Endothelial cell (in vitro differentiated cells): Measurements from ENCODE around the gene INCENP. TPM values are rescaled to one million over a fixed set of nuclear protein-coding genes. Genes with fewer than 3 reads are reported as not detected.

ENCODE experiments used
- DNase-seq: peaks from one replicate; pipeline ENCODE4 v3.0.0; 2021; ENCODE audit warnings: low spot score
- H3K27ac Mint-ChIP-seq: one replicate; pipeline ENCODE4 v1.8.0; 2021; ENCODE audit warnings: mixed read lengths, inconsistent platforms; ENCODE audit not compliant: unreplicated experiment
- H3K27me3 Mint-ChIP-seq: one replicate; pipeline ENCODE4 v1.8.0; 2021; ENCODE audit warnings: mild to moderate bottlenecking, moderate library complexity, mixed read lengths, inconsistent platforms; ENCODE audit not compliant: unreplicated experiment
- H3K36me3 Mint-ChIP-seq: one replicate; pipeline ENCODE4 v1.8.0; 2021; ENCODE audit warnings: mild to moderate bottlenecking, low read depth, mixed read lengths, inconsistent platforms; ENCODE audit not compliant: unreplicated experiment
- H3K4me1 Mint-ChIP-seq: one replicate; pipeline ENCODE4 v1.8.0; 2021; ENCODE audit warnings: mild to moderate bottlenecking, mixed read lengths, inconsistent platforms; ENCODE audit not compliant: unreplicated experiment
- H3K4me3 Mint-ChIP-seq: one replicate; pipeline ENCODE4 v1.8.0; 2021; ENCODE audit warnings: mild to moderate bottlenecking, mixed read lengths, inconsistent platforms; ENCODE audit not compliant: unreplicated experiment
- H3K9me3 Mint-ChIP-seq: one replicate; pipeline ENCODE4 v1.8.0; 2021; ENCODE audit warnings: mixed read lengths, inconsistent platforms; ENCODE audit not compliant: unreplicated experiment
- total RNA-seq: library from RNA; stranded (reverse); fragmentation: NEBNext Ultra II Directional; extraction: Animal tissue kit (Norgen Biotek cat#: 25700); gene quantifications from one replicate; pipeline ENCODE4 v1.2.1, GENCODE V29; 2021; ENCODE audit not compliant: unreplicated experiment
- TF ChIP-seq, protein P1 (sequence below): fragments of 200-600 bp; sonication (generic); IDR thresholded peaks from one replicate; pipeline ENCODE4 v1.5.0; 2021; ENCODE audit warnings: antibody characterized with exemption; ENCODE audit not compliant: unreplicated experiment

The INCENP gene
- total RNA-seq, 1 donor from 2014 or later = 26.0 TPM

DNA sequence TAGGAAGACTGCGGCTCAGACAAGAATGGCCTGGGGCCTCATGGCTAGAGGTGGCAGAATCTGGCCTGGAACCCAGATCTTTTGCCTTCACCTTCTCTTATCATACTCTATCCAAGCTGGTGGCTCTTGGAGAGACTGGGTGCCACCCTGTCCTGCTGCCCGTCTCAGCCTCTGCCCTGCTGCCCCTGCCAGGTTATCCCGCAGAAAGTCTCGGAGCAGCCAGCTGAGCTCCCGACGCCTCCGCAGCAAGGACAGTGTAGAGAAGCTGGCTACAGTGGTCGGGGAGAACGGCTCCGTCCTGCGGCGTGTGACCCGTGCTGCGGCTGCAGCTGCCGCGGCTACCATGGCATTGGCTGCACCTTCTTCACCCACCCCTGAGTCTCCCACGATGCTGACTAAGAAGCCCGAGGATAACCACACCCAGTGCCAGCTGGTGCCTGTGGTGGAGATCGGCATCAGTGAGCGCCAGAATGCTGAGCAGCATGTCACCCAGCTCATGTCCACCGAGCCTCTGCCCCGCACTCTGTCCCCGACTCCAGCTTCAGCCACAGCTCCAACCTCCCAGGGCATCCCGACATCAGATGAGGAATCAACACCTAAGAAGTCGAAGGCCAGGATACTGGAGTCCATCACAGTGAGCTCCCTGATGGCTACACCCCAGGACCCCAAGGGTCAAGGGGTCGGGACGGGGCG, 5.9 kb downstream of the INCENP start:
- TF ChIP-seq, protein P1, sequence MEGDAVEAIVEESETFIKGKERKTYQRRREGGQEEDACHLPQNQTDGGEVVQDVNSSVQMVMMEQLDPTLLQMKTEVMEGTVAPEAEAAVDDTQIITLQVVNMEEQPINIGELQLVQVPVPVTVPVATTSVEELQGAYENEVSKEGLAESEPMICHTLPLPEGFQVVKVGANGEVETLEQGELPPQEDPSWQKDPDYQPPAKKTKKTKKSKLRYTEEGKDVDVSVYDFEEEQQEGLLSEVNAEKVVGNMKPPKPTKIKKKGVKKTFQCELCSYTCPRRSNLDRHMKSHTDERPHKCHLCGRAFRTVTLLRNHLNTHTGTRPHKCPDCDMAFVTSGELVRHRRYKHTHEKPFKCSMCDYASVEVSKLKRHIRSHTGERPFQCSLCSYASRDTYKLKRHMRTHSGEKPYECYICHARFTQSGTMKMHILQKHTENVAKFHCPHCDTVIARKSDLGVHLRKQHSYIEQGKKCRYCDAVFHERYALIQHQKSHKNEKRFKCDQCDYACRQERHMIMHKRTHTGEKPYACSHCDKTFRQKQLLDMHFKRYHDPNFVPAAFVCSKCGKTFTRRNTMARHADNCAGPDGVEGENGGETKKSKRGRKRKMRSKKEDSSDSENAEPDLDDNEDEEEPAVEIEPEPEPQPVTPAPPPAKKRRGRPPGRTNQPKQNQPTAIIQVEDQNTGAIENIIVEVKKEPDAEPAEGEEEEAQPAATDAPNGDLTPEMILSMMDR = no peak
- H3K9me3 Mint-ChIP-seq = no peaks in the 10 kb centered on the region
- no peak overlapping the region for H3K27ac Mint-ChIP-seq
- DNase-seq = no peak
- H3K27me3 Mint-ChIP-seq = peaks cover 7% of the 10 kb centered on the region
- H3K4me3 Mint-ChIP-seq = no peak overlapping the region
- peaks cover 11% of the 10 kb centered on the region for H3K4me1 Mint-ChIP-seq
- peaks cover 16% of the 10 kb centered on the region for H3K36me3 Mint-ChIP-seq

DNA sequence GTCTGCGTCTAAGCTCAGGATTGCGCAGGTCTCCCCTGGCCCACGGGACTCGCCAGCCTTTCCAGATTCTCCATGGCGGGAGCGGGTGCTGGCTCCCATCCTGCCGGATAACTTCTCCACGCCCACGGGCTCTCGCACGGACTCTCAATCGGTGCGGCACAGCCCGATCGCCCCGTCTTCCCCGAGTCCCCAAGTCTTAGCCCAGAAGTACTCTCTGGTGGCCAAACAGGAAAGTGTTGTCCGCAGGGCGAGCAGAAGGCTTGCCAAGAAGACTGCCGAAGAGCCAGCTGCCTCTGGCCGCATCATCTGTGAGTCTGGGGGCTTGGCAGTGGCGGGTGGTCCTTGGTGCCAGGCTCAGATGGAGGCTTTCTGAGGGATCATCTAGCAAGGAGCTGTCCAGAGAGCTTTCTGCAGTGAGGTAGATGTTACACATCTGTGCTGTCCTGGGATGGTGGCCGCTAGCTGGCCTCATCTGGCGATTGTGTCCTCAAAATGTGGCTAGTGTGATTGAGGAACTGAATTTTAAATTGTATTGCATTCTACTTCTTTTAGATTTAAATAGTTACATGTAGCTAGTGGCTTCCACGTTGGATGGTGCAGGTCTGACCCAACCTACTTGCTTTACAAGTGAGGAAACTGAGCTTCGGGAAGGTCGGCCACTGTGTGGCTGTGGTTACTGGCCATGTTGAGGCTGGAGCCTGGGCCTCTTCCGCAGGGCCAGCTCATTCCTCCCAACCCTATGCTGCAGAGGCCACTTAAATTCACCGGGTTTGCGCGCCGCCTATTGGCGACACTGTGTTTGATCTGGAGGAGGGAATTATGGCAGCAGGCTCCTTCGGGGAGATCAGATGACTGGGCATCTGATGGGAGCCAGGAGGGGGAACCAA, 6.7 kb downstream of the INCENP start:
- TF ChIP-seq, protein P1 = no peak
- Mint-ChIP-seq H3K27me3 (peaks cover 6% of the 10 kb centered on the region), H3K4me1 (peaks cover 3% of the 10 kb centered on the region), H3K27ac (no peak overlapping the region), H3K4me3 (no peak overlapping the region), H3K9me3 (no peaks in the 10 kb centered on the region), H3K36me3 (peaks cover 16% of the 10 kb centered on the region)
- DNase-seq = no peak

DNA sequence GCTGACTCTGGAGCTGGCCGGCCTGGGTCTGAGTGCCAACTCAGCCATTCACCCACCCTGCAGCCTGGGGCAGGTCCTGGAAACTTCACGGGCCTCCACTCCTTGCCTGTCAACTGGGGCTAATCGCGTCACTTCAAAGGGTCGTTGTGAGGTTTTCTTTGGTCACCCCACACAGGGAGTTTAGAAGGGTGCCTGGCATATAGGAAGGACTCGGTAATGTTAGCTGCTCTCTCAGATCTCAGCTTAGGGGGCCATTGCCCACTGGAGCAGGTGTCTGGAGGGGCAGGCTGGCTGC, 7.3 kb downstream of the INCENP start:
- Mint-ChIP-seq H3K36me3 (peaks cover 16% of the 10 kb centered on the region), H3K27ac (no peak overlapping the region), H3K4me1 (no peaks in the 10 kb centered on the region), H3K27me3 (peaks cover 7% of the 10 kb centered on the region), H3K4me3 (no peak overlapping the region), H3K9me3 (no peaks in the 10 kb centered on the region)
- no peak for DNase-seq
- TF ChIP-seq, protein P1 = no peak

DNA sequence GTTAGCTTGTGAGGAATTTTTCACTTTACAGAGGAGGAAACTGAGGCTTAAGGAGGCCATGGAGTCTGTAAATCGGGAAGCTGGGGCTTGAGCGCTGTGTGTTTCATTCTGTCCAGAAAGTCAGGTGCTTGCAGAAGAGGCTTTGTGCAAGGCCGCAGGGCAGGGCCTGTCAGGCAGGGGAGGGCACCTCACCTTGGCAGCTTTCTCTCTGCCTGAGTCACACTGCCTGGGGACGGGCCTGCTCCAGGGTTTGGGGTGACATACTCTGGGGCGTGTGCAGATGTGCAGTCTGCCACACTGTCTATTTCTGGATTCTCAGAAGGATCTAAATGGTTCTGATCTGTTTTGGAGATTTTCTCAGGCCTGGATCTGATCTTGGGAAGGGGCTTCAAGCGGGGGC, 8.4 kb downstream of the INCENP start:
- TF ChIP-seq, protein P1 = no peak
- no peak overlapping the region for H3K27ac Mint-ChIP-seq
- H3K27me3 Mint-ChIP-seq = peaks cover 8% of the 10 kb centered on the region
- no peaks in the 10 kb centered on the region for H3K9me3 Mint-ChIP-seq
- no peak overlapping the region for H3K4me3 Mint-ChIP-seq
- DNase-seq = no peak
- peaks cover 16% of the 10 kb centered on the region for H3K36me3 Mint-ChIP-seq
- H3K4me1 Mint-ChIP-seq = no peaks in the 10 kb centered on the region
